Stimulated activated CD8-positive, alpha-beta memory T cell treated with anti-CD3 and anti-CD28 coated beads, Interleukin-15, amount 100 ng/mL, for 1 hour (primary cell): ENCODE data around the gene TTLL9.

Experiments
- DNase-seq: peaks from one replicate; pipeline ENCODE4 v3.0.0-alpha.2; 2020; ENCODE audit warnings: low read depth

The TTLL9 gene

GRCh38 chr20:31859266-31859997 is 11.0 kb upstream of the TTLL9 start:
- no peak for DNase-seq

- no peak for DNase-seq
Measured at GRCh38 chr20:31859998-31860380, 10.4 kb upstream of the TTLL9 start.

- no peak for DNase-seq
Measured at GRCh38 chr20:31860390-31861134, 9.9 kb upstream of the TTLL9 start.

GRCh38 chr20:31861135-31861384 is 9.4 kb upstream of the TTLL9 start:
- DNase-seq: no peak

- DNase-seq: peak; percentile 32
Measured at GRCh38 chr20:31861385-31862156, 8.9 kb upstream of the TTLL9 start.

GRCh38 chr20:31862157-31862470 is 8.3 kb upstream of the TTLL9 start:
- DNase-seq: no peak

- DNase-seq: no peak
Measured at GRCh38 chr20:31862506-31862905, 7.9 kb upstream of the TTLL9 start.

- no peak for DNase-seq
Measured at GRCh38 chr20:31863296-31864085, 6.9 kb upstream of the TTLL9 start.

- DNase-seq: no peak
Measured at GRCh38 chr20:31864521-31865400, 5.7 kb upstream of the TTLL9 start.

- DNase-seq: no peak
Measured at GRCh38 chr20:31866221-31866620, 4.2 kb upstream of the TTLL9 start.

GRCh38 chr20:31868853-31869672 is 1.4 kb upstream of the TTLL9 start:
- no peak for DNase-seq

- no peak for DNase-seq
Measured at GRCh38 chr20:31869673-31869941, 827 bp upstream of the TTLL9 start.

GRCh38 chr20:31870726-31871617 is 538 bp downstream of the TTLL9 start:
- no peak for DNase-seq

- no peak for DNase-seq
Measured at GRCh38 chr20:31871618-31871954, 1.2 kb downstream of the TTLL9 start.

- no peak for DNase-seq
Measured at GRCh38 chr20:31872406-31872805, 2.0 kb downstream of the TTLL9 start.

- no peak for DNase-seq
Measured at GRCh38 chr20:31875671-31876070, 5.2 kb downstream of the TTLL9 start.

- no peak for DNase-seq
Measured at GRCh38 chr20:31877684-31878083, 7.2 kb downstream of the TTLL9 start.

- DNase-seq: peak; percentile 49
Measured at GRCh38 chr20:31879143-31879987, 8.9 kb downstream of the TTLL9 start.

- DNase-seq: no peak
Measured at GRCh38 chr20:31881945-31882344, 11.5 kb downstream of the TTLL9 start.
